KMS-11 (cell line): ENCODE data around the gene CCDC183.

Experiments used
- H2AFZ ChIP-seq: fragments of 200-600 bp; sonication (generic); 2 replicates; pipeline ENCODE4 v1.6.1; 2016; ENCODE audit warnings: antibody characterized with exemption, mixed run types, low read depth
- H3K27ac ChIP-seq: fragments of 200-600 bp; sonication (generic); 2 replicates; pipeline ENCODE4 v1.6.1; 2016; ENCODE audit warnings: mild to moderate bottlenecking, mixed run types
- H3K27me3 ChIP-seq: fragments of 200-600 bp; sonication (generic); 2 replicates; pipeline ENCODE4 v1.6.1; 2017; ENCODE audit warnings: mild to moderate bottlenecking, low read depth, mixed run types, moderate library complexity; ENCODE audit not compliant: insufficient read depth
- H3K36me3 ChIP-seq: fragments of 200-600 bp; sonication (generic); 2 replicates; pipeline ENCODE4 v1.6.1; 2017; ENCODE audit warnings: mild to moderate bottlenecking, mixed run types; ENCODE audit not compliant: insufficient read depth
- H3K4me1 ChIP-seq: fragments of 200-600 bp; sonication (generic); 2 replicates; pipeline ENCODE4 v1.6.1; 2016; ENCODE audit warnings: mild to moderate bottlenecking, low read depth, mixed run types; ENCODE audit not compliant: poor library complexity, severe bottlenecking
- H3K4me2 ChIP-seq: fragments of 200-600 bp; sonication (generic); 2 replicates; pipeline ENCODE4 v1.7.0; 2016; ENCODE audit warnings: mild to moderate bottlenecking, mixed run types
- H3K4me3 ChIP-seq: fragments of 200-600 bp; sonication (generic); IDR thresholded peaks from 2 replicates; pipeline ENCODE4 v1.6.1; 2017; ENCODE audit warnings: low read depth, low read length, mixed read lengths; ENCODE audit not compliant: insufficient read depth
- H3K79me2 ChIP-seq: fragments of 200-600 bp; sonication (generic); 2 replicates; pipeline ENCODE4 v1.6.1; 2016; ENCODE audit warnings: low read depth, mixed run types; ENCODE audit not compliant: insufficient read depth
- H3K9ac ChIP-seq: fragments of 200-600 bp; sonication (generic); 2 replicates; pipeline ENCODE4 v1.6.1; 2016; ENCODE audit warnings: mild to moderate bottlenecking, mixed run types
- H4K20me1 ChIP-seq: fragments of 200-600 bp; sonication (generic); 2 replicates; pipeline ENCODE4 v1.6.1; 2016; ENCODE audit warnings: mild to moderate bottlenecking, mixed run types; ENCODE audit not compliant: insufficient read depth
- TF ChIP-seq, protein P1 (sequence below): fragments of 200-600 bp; sonication (generic); conservative IDR thresholded peaks from 2 replicates; pipeline ENCODE4 v1.6.1; 2017; ENCODE audit warnings: low read depth, mild to moderate bottlenecking, antibody characterized with exemption, low read length, moderate library complexity, mixed read lengths

Gene CCDC183

DNA sequence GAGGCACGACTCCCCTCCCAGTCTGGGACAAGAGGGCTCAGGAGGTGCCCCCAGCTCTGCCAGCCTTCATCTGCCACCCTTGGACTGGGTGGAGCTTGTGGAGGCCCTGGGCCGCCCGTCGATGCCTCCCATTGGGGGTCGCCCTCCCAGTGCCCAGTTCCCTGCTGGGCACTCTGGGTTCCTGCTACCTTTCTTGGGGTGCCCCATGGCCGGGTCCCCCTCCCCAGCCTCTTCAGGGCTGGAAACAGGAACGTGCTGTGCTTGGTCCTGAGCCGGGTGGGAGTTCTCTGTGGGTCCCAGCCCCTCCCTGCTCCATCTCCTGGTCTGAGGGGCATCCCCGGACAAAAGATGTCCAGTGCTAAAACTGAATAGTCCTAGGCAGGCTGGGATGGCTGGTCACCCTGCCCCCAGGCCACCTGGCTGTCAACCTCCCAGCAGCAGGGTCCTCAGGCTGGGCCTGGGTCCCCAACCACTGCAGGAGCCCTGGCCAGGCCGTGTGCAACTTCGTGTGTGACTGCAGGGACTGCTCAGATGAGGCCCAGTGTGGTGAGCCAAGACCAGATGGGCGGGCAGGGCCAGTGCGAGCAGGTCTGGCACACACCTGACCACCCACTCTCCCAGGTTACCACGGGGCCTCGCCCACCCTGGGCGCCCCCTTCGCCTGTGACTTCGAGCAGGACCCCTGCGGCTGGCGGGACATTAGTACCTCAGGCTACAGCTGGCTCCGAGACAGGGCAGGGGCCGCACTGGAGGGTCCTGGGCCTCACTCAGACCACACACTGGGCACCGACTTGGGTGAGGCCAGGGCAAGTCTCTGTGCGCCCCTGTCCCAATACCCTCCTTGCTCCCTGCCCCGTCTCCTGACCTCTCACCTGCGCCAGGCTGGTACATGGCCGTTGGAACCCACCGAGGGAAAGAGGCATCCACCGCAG, 56.8 kb downstream of the CCDC183 start:
- Histone ChIP-seq H3K36me3 (no peaks in the 10 kb centered on the region), H3K4me1 (peaks cover 2% of the 10 kb centered on the region), H3K27ac (no peak overlapping the region), H3K9ac (no peak overlapping the region), H2AFZ (no peak overlapping the region), H3K79me2 (no peaks in the 10 kb centered on the region), H4K20me1 (no peaks in the 10 kb centered on the region), H3K4me2 (no peak overlapping the region), H3K4me3 (no peak overlapping the region), H3K27me3 (no peaks in the 10 kb centered on the region)
- TF ChIP-seq, protein P1, sequence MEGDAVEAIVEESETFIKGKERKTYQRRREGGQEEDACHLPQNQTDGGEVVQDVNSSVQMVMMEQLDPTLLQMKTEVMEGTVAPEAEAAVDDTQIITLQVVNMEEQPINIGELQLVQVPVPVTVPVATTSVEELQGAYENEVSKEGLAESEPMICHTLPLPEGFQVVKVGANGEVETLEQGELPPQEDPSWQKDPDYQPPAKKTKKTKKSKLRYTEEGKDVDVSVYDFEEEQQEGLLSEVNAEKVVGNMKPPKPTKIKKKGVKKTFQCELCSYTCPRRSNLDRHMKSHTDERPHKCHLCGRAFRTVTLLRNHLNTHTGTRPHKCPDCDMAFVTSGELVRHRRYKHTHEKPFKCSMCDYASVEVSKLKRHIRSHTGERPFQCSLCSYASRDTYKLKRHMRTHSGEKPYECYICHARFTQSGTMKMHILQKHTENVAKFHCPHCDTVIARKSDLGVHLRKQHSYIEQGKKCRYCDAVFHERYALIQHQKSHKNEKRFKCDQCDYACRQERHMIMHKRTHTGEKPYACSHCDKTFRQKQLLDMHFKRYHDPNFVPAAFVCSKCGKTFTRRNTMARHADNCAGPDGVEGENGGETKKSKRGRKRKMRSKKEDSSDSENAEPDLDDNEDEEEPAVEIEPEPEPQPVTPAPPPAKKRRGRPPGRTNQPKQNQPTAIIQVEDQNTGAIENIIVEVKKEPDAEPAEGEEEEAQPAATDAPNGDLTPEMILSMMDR: no peak

DNA sequence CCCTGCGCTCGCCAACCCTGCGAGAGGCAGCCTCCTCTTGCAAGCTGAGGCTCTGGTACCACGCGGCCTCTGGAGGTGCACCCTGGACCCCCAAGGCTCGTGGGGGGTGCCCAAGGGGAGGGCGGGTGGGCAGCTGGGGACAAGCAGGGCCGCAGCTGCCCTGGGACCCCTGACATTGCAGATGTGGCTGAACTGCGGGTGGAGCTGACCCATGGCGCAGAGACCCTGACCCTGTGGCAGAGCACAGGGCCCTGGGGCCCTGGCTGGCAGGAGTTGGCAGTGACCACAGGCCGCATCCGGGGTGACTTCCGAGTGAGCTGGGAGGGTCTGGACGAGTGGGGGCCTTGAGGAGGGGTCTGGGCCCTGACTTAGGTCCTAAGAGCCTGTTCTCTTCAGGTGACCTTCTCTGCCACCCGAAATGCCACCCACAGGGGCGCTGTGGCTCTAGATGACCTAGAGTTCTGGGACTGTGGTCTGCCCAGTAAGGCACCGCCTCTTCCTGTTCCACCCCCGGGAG, 57.5 kb downstream of the CCDC183 start:
- Histone ChIP-seq H3K4me1 (peaks cover 2% of the 10 kb centered on the region), H3K4me3 (no peak overlapping the region)

DNA sequence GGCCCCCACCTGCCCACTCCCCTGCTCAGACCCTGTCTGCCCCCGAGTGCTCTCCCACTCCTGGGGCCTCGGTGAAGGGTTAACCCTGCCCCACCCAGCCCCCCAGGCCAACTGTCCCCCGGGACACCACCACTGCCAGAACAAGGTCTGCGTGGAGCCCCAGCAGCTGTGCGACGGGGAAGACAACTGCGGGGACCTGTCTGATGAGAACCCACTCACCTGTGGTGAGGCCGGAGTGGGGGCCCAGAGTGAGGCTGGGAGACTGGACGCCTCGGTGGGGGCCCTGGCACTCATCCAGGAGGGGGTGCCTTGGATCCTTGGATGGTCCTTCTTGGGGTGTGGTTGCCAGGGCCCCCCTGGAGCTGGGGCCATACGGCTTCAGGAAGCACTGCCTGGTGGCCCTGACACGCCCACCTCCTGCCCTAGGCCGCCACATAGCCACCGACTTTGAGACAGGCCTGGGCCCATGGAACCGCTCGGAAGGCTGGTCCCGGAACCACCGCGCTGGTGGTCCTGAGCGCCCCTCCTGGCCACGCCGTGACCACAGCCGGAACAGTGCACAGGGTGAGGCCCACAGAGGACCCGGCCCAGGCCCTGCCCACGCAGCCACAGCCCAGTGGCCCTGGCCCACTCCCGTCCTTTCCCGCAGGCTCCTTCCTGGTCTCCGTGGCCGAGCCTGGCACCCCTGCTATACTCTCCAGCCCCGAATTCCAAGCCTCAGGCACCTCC, 58.1 kb downstream of the CCDC183 start:
- H3K27ac ChIP-seq: no peak overlapping the region
- H3K4me1 ChIP-seq: peaks cover 2% of the 10 kb centered on the region
- H3K79me2 ChIP-seq: no peaks in the 10 kb centered on the region
- no peaks in the 10 kb centered on the region for H3K27me3 ChIP-seq
- no peak overlapping the region for H3K4me2 ChIP-seq
- no peak overlapping the region for H3K4me3 ChIP-seq
- TF ChIP-seq, protein P1: no peak
- H4K20me1 ChIP-seq: no peaks in the 10 kb centered on the region
- H3K36me3 ChIP-seq: no peaks in the 10 kb centered on the region
- no peak overlapping the region for H3K9ac ChIP-seq
- H2AFZ ChIP-seq: no peak overlapping the region

More for the DNA sequence above, 57.5 kb downstream of the CCDC183 start:
- Histone ChIP-seq H3K9ac (no peak overlapping the region), H3K79me2 (no peaks in the 10 kb centered on the region), H4K20me1 (no peaks in the 10 kb centered on the region), H3K4me2 (no peak overlapping the region), H3K27me3 (no peaks in the 10 kb centered on the region), H3K27ac (no peak overlapping the region), H2AFZ (no peak overlapping the region), H3K36me3 (no peaks in the 10 kb centered on the region)
- TF ChIP-seq, protein P1: no peak

DNA sequence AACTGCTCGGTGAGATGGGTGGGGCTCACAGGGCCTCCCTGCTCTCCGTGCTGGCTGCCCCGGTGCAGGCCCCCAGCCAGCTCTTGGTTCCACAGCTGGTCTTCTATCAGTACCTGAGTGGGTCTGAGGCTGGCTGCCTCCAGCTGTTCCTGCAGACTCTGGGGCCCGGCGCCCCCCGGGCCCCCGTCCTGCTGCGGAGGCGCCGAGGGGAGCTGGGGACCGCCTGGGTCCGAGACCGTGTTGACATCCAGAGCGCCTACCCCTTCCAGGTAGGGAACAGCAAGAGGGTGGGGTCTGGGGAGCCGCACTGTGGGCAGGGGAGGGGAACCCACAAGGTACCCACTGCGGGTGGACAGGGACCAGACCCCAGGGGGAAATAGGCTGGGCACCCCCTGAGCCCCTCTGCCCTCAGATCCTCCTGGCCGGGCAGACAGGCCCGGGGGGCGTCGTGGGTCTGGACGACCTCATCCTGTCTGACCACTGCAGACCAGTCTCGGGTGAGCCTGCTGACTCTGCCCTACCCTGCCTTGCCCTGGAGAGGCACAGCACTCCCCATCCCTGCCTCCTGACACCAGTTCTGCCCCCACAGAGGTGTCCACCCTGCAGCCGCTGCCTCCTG, 58.8 kb downstream of the CCDC183 start:
- H3K4me3 ChIP-seq: no peak overlapping the region
- H3K27me3 ChIP-seq: no peaks in the 10 kb centered on the region
- H3K27ac ChIP-seq: no peak overlapping the region
- H3K9ac ChIP-seq: no peak overlapping the region
- no peaks in the 10 kb centered on the region for H3K4me1 ChIP-seq
- no peak overlapping the region for H2AFZ ChIP-seq
- no peaks in the 10 kb centered on the region for H3K36me3 ChIP-seq
- TF ChIP-seq, protein P1: no peak
- H3K4me2 ChIP-seq: no peak overlapping the region
- no peaks in the 10 kb centered on the region for H3K79me2 ChIP-seq
- no peaks in the 10 kb centered on the region for H4K20me1 ChIP-seq
